Neural crest cell (in vitro differentiated cells): ENCODE results near the gene SPTLC3. TPM values are rescaled to one million over a fixed set of nuclear protein-coding genes. Genes with fewer than 3 reads are reported as not detected.

Experiments used
- DNase-seq: peaks from one replicate; pipeline ENCODE4 v3.0.0; 2021; ENCODE audit warnings: low read depth, mixed read lengths, low spot score
- H3K27ac Mint-ChIP-seq: one replicate; pipeline ENCODE4 v1.8.0; 2021; ENCODE audit warnings: mild to moderate bottlenecking, mixed read lengths; ENCODE audit not compliant: unreplicated experiment
- H3K27me3 Mint-ChIP-seq: 2 replicates; pipeline ENCODE4 v1.8.0; 2021; ENCODE audit warnings: low read depth, mild to moderate bottlenecking, mixed read lengths
- H3K36me3 Mint-ChIP-seq: 2 replicates; pipeline ENCODE4 v1.8.0; 2021; ENCODE audit warnings: low read depth, mild to moderate bottlenecking, mixed read lengths
- H3K4me1 Mint-ChIP-seq: 2 replicates; pipeline ENCODE4 v1.8.0; 2021; ENCODE audit warnings: mixed read lengths
- H3K4me3 Mint-ChIP-seq: one replicate; pipeline ENCODE4 v1.8.0; 2021; ENCODE audit warnings: mild to moderate bottlenecking, mixed read lengths
- H3K9me3 Mint-ChIP-seq: 2 replicates; pipeline ENCODE4 v1.8.0; 2021; ENCODE audit warnings: mixed read lengths
- CTCF ChIP-seq: fragments of 200-600 bp; sonication (generic); conservative IDR thresholded peaks from 2 replicates; pipeline ENCODE4 v1.5.0; 2021; ENCODE audit warnings: antibody characterized with exemption, mild to moderate bottlenecking
- total RNA-seq: library from RNA; stranded (reverse); gene quantifications from 2 replicates; pipeline ENCODE4 v1.2.1, GENCODE V29; 2021

Gene SPTLC3
- total RNA-seq, 1 donor from 2014 or later = 0.33 TPM

DNA sequence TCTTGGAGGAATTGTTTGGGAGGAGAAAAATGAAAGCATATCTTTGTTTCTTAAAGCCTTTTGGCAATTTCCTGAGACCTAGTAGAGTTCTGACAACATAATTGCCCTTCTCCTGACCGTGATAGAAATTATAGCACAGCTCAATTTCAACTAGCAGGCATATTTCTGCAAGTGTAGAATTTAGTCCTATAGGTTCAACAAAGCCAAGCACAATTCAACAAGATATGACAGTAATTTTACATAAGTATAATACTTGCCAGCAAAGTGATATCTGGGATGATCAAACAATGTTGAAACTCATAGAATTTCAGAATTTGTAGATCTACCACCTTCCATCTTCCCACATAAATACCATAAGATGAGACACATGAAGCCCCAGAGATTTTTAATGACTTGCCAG is 73.1 kb downstream of the SPTLC3 start:
- Mint-ChIP-seq H3K4me1 (no peaks in the 10 kb centered on the region), H3K9me3 (no peaks in the 10 kb centered on the region), H3K27ac (no peak overlapping the region), H3K4me3 (no peak overlapping the region), H3K27me3 (no peaks in the 10 kb centered on the region), H3K36me3 (no peaks in the 10 kb centered on the region)
- TF ChIP-seq CTCF = no peak
- DNase-seq = no peak

- Mint-ChIP-seq H3K27me3 (no peaks in the 10 kb centered on the region), H3K4me1 (no peaks in the 10 kb centered on the region), H3K36me3 (no peaks in the 10 kb centered on the region), H3K9me3 (no peaks in the 10 kb centered on the region), H3K4me3 (no peak overlapping the region), H3K27ac (no peak overlapping the region)
- no peak for DNase-seq
- no peak for TF ChIP-seq CTCF
Observed at GRCh38 chr20:13082378-13082777, 73.6 kb downstream of the SPTLC3 start.

DNA sequence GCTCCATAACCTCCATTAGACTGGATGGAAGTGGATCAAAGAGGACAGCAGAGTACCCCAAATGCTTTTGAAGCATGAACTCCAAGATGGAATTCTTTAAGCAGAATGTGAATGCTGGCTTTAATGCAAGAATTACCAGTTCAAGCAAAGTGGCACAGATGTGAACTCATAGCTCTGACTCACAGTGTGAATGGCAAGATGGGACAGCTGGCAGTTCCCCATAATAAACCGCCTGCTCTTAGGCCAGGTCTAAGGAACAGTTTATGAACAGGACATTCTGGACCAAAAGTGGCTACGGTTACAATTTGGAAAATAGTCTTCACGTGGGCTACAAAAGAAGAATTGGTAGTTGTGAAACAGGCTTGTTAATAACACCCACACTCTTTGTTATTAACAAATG is 76.5 kb downstream of the SPTLC3 start:
- Mint-ChIP-seq H3K4me1 (no peaks in the 10 kb centered on the region), H3K9me3 (peaks cover 3% of the 10 kb centered on the region), H3K4me3 (no peak overlapping the region), H3K27ac (no peak overlapping the region), H3K27me3 (no peaks in the 10 kb centered on the region), H3K36me3 (no peaks in the 10 kb centered on the region)
- DNase-seq = no peak
- TF ChIP-seq CTCF = no peak

DNA sequence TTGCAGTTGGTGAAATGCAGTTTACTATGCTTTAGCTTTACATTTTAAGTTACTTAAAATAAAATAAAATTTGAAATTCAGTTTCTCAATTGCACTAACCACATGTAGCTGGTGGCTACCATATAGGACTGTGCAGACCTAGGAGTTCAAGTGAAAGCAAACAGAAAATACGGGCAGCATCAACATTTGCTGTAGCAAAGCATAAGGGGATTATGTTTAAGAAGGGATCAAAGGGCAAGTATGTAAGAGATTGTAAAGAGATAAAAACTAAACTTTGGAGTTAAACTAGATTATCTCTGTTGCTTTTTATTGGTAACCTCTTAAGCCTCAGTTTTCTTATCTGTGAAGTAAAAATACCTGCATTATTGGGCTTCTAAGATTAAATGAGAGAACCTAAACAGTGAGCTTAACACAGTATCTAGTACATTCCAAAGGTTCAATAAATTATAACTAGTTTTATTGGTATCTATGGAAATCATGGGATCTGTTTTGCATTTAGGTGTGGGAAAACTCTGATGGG is 81.2 kb downstream of the SPTLC3 start:
- Mint-ChIP-seq H3K4me3 (no peak overlapping the region), H3K9me3 (peaks cover 3% of the 10 kb centered on the region), H3K27ac (no peak overlapping the region), H3K27me3 (no peaks in the 10 kb centered on the region), H3K4me1 (no peaks in the 10 kb centered on the region), H3K36me3 (no peaks in the 10 kb centered on the region)
- no peak for DNase-seq
- no peak for TF ChIP-seq CTCF

DNA sequence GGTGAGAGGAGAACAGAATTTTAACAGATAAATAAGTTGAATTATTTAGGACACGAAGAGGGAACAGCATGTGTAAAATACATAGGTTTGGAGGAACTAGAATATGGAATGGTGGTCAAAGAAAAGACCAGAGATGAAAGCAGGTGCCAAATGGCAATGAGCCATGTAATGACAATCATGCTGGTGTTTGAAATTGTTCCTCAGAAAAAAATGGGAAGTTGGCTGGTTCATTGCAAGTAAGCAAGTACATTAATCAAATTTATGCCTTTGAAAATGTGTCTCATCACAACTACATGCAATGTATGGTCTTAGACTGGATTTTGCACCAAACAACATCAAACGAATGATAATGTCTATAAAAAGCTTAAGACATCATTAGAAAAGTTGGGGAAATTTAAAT is 83.3 kb downstream of the SPTLC3 start:
- H3K27me3 Mint-ChIP-seq = no peaks in the 10 kb centered on the region
- no peak for TF ChIP-seq CTCF

GRCh38 chr20:13094976-13095375 is 86.2 kb downstream of the SPTLC3 start:
- TF ChIP-seq CTCF = no peak
- no peak for DNase-seq
- H3K36me3 Mint-ChIP-seq = no peaks in the 10 kb centered on the region
- no peaks in the 10 kb centered on the region for H3K9me3 Mint-ChIP-seq
- H3K27me3 Mint-ChIP-seq = no peaks in the 10 kb centered on the region
- no peak overlapping the region for H3K4me3 Mint-ChIP-seq
- H3K4me1 Mint-ChIP-seq = peaks cover 15% of the 10 kb centered on the region
- H3K27ac Mint-ChIP-seq = no peak overlapping the region

More for the DNA sequence above, 83.3 kb downstream of the SPTLC3 start:
- Mint-ChIP-seq H3K4me3 (no peak overlapping the region), H3K27ac (no peak overlapping the region), H3K36me3 (no peaks in the 10 kb centered on the region), H3K9me3 (peaks cover 3% of the 10 kb centered on the region), H3K4me1 (no peaks in the 10 kb centered on the region)
- no peak for DNase-seq
